ENCODE results near the gene HBE1. TPM values are rescaled to one million over a fixed set of nuclear protein-coding genes. Genes with fewer than 3 reads are reported as not detected.

Gene HBE1
- polyA plus RNA-seq, 1 of the 3 experiments (the other 2 are of a cell fraction), result 2.4 TPM

DNA sequence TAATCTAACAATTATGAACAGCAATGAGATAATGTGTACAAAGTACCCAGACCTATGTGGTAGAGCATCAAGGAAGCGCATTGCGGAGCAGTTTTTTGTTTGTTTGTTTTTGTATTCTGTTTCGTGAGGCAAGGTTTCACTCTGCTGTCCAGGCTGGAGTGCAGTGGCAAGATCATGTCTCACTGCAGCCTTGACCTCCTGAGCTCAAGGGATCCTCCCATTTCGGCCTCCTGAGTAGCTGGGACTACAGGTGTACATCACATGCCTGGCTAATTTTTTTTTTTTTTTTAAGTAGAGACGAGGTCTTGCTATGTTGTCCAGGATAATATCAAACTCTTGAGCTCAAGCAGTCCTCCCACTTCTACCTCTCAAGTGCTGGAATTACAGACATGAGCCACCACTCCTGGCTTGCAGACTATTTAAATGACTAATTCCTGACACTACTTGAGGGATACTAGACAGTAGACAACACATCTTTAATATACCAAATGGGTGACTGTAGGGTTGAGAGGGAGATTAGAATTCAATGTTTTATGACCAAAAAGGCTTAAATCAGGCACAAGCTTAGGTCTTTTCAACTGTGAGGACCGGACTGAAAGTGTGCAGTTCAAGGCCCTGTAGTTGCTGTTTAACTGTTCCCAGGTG, 19.3 kb upstream of the HBE1 start:
- Histone ChIP-seq H3K4me3 (ENCODE audit: low read depth in 2 of 2, low read length in 1 of 2) (no peak overlapping the region), H2AFZ (ENCODE audit: low read depth) (no peak overlapping the region), H3K27me3 (ENCODE audit: insufficient read depth) (no peaks in the 10 kb centered on the region), H3K9ac (no peak overlapping the region), H3K9me2 (no peaks in the 10 kb centered on the region), H3K4me2 (no peak overlapping the region), H3K79me2 (ENCODE audit: insufficient read depth) (no peaks in the 10 kb centered on the region), H3K4me1 (ENCODE audit: control insufficient read depth in 1 of 2, insufficient read depth in 2 of 2, low read depth in 1 of 2, low read length in 1 of 2) (no peaks in the 10 kb centered on the region), H3K36me3 (replicated peaks in 1 of 2; ENCODE audit: control insufficient read depth in 1 of 2, insufficient read depth in 2 of 2, low read length in 1 of 2) (no peaks in the 10 kb centered on the region), H4K20me1 (ENCODE audit: insufficient read depth) (no peaks in the 10 kb centered on the region), H3F3A (replicated peaks; ENCODE audit: insufficient read depth) (no peaks in the 10 kb centered on the region), H3K9me3 (no peaks in the 10 kb centered on the region), H3K27ac (ENCODE audit: low read depth in 2 of 2, low read length in 1 of 2) (no peak overlapping the region)
- CTCF ChIA-PET, result no interaction called here
- DNase-seq, result no peak
- TF ChIP-seq NRF1 (IDR thresholded peaks at IDR 0.05; ENCODE audit: low read depth, low read length) (no peak), EP300 (IDR thresholded peaks at IDR 0.05; ENCODE audit: borderline replicate concordance in 1 of 2, low read depth in 1 of 2, low read length in 1 of 2) (no peak), RAD21 (IDR thresholded peaks at IDR 0.05; ENCODE audit: low read length) (no peak), JUND (IDR thresholded peaks at IDR 0.05) (no peak), FOXJ3 (CRISPR knock-in tag; IDR thresholded peaks at IDR 0.05) (no peak), MXI1 (IDR thresholded peaks at IDR 0.05; ENCODE audit: low read depth, low read length) (no peak), SIN3A (IDR thresholded peaks at IDR 0.05; ENCODE audit: borderline replicate concordance, low read depth, low read length) (no peak), MEF2A (IDR thresholded peaks at IDR 0.05; ENCODE audit: borderline replicate concordance, low read depth) (no peak), GABPA (IDR thresholded peaks at IDR 0.05; ENCODE audit: low read depth) (no peak)
- TF ChIP-seq, protein P1, sequence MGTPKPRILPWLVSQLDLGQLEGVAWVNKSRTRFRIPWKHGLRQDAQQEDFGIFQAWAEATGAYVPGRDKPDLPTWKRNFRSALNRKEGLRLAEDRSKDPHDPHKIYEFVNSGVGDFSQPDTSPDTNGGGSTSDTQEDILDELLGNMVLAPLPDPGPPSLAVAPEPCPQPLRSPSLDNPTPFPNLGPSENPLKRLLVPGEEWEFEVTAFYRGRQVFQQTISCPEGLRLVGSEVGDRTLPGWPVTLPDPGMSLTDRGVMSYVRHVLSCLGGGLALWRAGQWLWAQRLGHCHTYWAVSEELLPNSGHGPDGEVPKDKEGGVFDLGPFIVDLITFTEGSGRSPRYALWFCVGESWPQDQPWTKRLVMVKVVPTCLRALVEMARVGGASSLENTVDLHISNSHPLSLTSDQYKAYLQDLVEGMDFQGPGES (IDR thresholded peaks at IDR 0.05; ENCODE audit: low read depth, low read length), result no peak
- TF ChIP-seq, protein P2, sequence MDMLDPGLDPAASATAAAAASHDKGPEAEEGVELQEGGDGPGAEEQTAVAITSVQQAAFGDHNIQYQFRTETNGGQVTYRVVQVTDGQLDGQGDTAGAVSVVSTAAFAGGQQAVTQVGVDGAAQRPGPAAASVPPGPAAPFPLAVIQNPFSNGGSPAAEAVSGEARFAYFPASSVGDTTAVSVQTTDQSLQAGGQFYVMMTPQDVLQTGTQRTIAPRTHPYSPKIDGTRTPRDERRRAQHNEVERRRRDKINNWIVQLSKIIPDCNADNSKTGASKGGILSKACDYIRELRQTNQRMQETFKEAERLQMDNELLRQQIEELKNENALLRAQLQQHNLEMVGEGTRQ (IDR thresholded peaks at IDR 0.05; ENCODE audit: borderline replicate concordance, low read depth, low read length), result no peak
- TF ChIP-seq, protein P3, sequence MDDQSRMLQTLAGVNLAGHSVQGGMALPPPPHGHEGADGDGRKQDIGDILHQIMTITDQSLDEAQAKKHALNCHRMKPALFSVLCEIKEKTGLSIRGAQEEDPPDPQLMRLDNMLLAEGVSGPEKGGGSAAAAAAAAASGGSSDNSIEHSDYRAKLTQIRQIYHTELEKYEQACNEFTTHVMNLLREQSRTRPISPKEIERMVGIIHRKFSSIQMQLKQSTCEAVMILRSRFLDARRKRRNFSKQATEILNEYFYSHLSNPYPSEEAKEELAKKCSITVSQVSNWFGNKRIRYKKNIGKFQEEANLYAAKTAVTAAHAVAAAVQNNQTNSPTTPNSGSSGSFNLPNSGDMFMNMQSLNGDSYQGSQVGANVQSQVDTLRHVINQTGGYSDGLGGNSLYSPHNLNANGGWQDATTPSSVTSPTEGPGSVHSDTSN (IDR thresholded peaks at IDR 0.05), result no peak
- TF ChIP-seq, protein P4, sequence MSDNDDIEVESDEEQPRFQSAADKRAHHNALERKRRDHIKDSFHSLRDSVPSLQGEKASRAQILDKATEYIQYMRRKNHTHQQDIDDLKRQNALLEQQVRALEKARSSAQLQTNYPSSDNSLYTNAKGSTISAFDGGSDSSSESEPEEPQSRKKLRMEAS (IDR thresholded peaks at IDR 0.05; ENCODE audit: low read depth), result no peak
- WGBS (ENCODE audit: low lambda C conversion rate), result 35% methylated on average over 6 of the region's 6 CpGs
- POLR2A ChIA-PET, result no interaction called here

Data from SK-N-SH (cell line).